ENCODE results near the gene KCNK5.

Gene KCNK5

GRCh38 chr6:39196673-39197091 is 32.6 kb downstream of the KCNK5 start:
- no peak for DNase-seq

- no peak for DNase-seq
Measured at GRCh38 chr6:39195792-39196385, 33.4 kb downstream of the KCNK5 start.

GRCh38 chr6:39194466-39194865 is 34.8 kb downstream of the KCNK5 start:
- no peak for DNase-seq

GRCh38 chr6:39193201-39193791 is 36.0 kb downstream of the KCNK5 start:
- no peak for DNase-seq

GRCh38 chr6:39192736-39193135 is 36.5 kb downstream of the KCNK5 start:
- DNase-seq = no peak

- no peak for DNase-seq
Measured at GRCh38 chr6:39191236-39191930, 37.9 kb downstream of the KCNK5 start.

GRCh38 chr6:39190545-39191235 is 38.6 kb downstream of the KCNK5 start:
- DNase-seq = no peak

GRCh38 chr6:39189915-39190544 is 39.2 kb downstream of the KCNK5 start:
- DNase-seq = no peak

GRCh38 chr6:39189131-39189530 is 40.1 kb downstream of the KCNK5 start:
- DNase-seq = no peak

GRCh38 chr6:39188571-39188970 is 40.7 kb downstream of the KCNK5 start:
- DNase-seq = no peak

GRCh38 chr6:39188098-39188450 is 41.2 kb downstream of the KCNK5 start:
- DNase-seq = no peak

- no peak for DNase-seq
Measured at GRCh38 chr6:39184906-39185580, 44.2 kb downstream of the KCNK5 start.

GRCh38 chr6:39182604-39183003 is 46.7 kb downstream of the KCNK5 start:
- DNase-seq = no peak

GRCh38 chr6:39181826-39182225 is 47.4 kb downstream of the KCNK5 start:
- no peak for DNase-seq

- DNase-seq = no peak
Measured at GRCh38 chr6:39181333-39181732, 47.9 kb downstream of the KCNK5 start.

GRCh38 chr6:39178804-39179203 is 50.5 kb downstream of the KCNK5 start:
- DNase-seq = no peak

GRCh38 chr6:39178235-39178634 is 51.0 kb downstream of the KCNK5 start:
- no peak for DNase-seq

GRCh38 chr6:39177130-39177529 is 52.1 kb downstream of the KCNK5 start:
- DNase-seq = no peak

GRCh38 chr6:39173270-39173669 is 56.0 kb downstream of the KCNK5 start:
- no peak for DNase-seq

GRCh38 chr6:39172377-39172757 is 56.9 kb downstream of the KCNK5 start:
- no peak for DNase-seq

GRCh38 chr6:39171489-39172376 is 57.5 kb downstream of the KCNK5 start:
- no peak for DNase-seq

- DNase-seq = no peak
Measured at GRCh38 chr6:39170860-39171259, 58.4 kb downstream of the KCNK5 start.

Data from NCI-H69 (cell line).